Umbilical cord (tissue), 2 donors: ENCODE results near the gene PDIA2. TPM values are rescaled to one million over a fixed set of nuclear protein-coding genes. Genes with fewer than 3 reads are reported as not detected.

ENCODE experiments used
- DNase-seq: peaks from one replicate; pipeline ENCODE4 v3.0.0-alpha.2; 2015; ENCODE audit warnings: low spot score
- total RNA-seq: library from RNA; depleted of rRNA; stranded (reverse); fragments of >200 nt; gene quantifications from one replicate; pipeline ENCODE4 v1.2.3, GENCODE V29; 2014; ENCODE audit warnings: low replicate concordance; ENCODE audit not compliant: insufficient read depth

Gene PDIA2
- total RNA-seq, 1 donor from 2014 or later: 9.9 TPM

GRCh38 chr16:297832-298231 lies 14.9 kb downstream of the PDIA2 start:
- DNase-seq: no peak

GRCh38 chr16:301235-301634 lies 18.3 kb downstream of the PDIA2 start:
- DNase-seq: no peak

- no peak for DNase-seq
Measured at GRCh38 chr16:301950-302349, 19.0 kb downstream of the PDIA2 start.

- DNase-seq: no peak
Measured at GRCh38 chr16:303760-304505, 21.0 kb downstream of the PDIA2 start.

GRCh38 chr16:305916-306626 lies 23.1 kb downstream of the PDIA2 start:
- DNase-seq: no peak

- no peak for DNase-seq
Measured at GRCh38 chr16:306911-307370, 24.0 kb downstream of the PDIA2 start.

GRCh38 chr16:307691-308312 lies 24.8 kb downstream of the PDIA2 start:
- no peak for DNase-seq

- no peak for DNase-seq
Measured at GRCh38 chr16:309476-309875, 26.5 kb downstream of the PDIA2 start.

GRCh38 chr16:311725-312124 lies 28.8 kb downstream of the PDIA2 start:
- no peak for DNase-seq

GRCh38 chr16:314351-314750 lies 31.4 kb downstream of the PDIA2 start:
- no peak for DNase-seq

GRCh38 chr16:314795-315299 lies 31.9 kb downstream of the PDIA2 start:
- no peak for DNase-seq

GRCh38 chr16:316741-317464 lies 33.9 kb downstream of the PDIA2 start:
- DNase-seq: no peak

GRCh38 chr16:317583-317982 lies 34.6 kb downstream of the PDIA2 start:
- no peak for DNase-seq

- no peak for DNase-seq
Measured at GRCh38 chr16:318628-319027, 35.7 kb downstream of the PDIA2 start.

GRCh38 chr16:320206-320605 lies 37.2 kb downstream of the PDIA2 start:
- no peak for DNase-seq

GRCh38 chr16:321532-321931 lies 38.6 kb downstream of the PDIA2 start:
- no peak for DNase-seq

- DNase-seq: no peak
Measured at GRCh38 chr16:322476-323143, 39.6 kb downstream of the PDIA2 start.

- DNase-seq: no peak
Measured at GRCh38 chr16:324201-324450, 41.2 kb downstream of the PDIA2 start.

- DNase-seq: no peak
Measured at GRCh38 chr16:324451-325334, 41.7 kb downstream of the PDIA2 start.

- no peak for DNase-seq
Measured at GRCh38 chr16:325375-326145, 42.6 kb downstream of the PDIA2 start.
